Lower leg skin (tissue), 4 donors: ENCODE data around the gene CACFD1. TPM values are rescaled to one million over a fixed set of nuclear protein-coding genes. Genes with fewer than 3 reads are reported as not detected.

Experiments
- DNase-seq, 2 donors: peaks; one replicate each; pipeline ENCODE4 v3.0.0-alpha.2; 2019; ENCODE audit warnings: low spot score in 2 of 2
- H3K4me3 ChIP-seq: fragments of 200-600 bp; sonication (generic); 2 replicates; pipeline ENCODE4 v1.5.1; 2017; ENCODE audit warnings: mild to moderate bottlenecking, low read depth; ENCODE audit not compliant: poor library complexity, severe bottlenecking
- POLR2A ChIP-seq, 2 donors: fragments of 450-650 bp; IDR thresholded peaks; one replicate each; pipeline ENCODE4 v1.6.1; 2016 to 2017; ENCODE audit warnings: antibody characterized with exemption in 2 of 2, mild to moderate bottlenecking in 1 of 2, moderate library complexity in 1 of 2
- WGBS, 2 donors: methylation state at CpG; one replicate each; pipeline ENCODE4 v1.1.5; 2018; 5-methylcytosine and 5-hydroxymethylcytosine counted together
- intact Hi-C: fragments of 100-400 bp; cut with DNase I; formaldehyde crosslinking; loops from one replicate; pipeline ENCODE4 v1.15.0; 2023; ENCODE audit warnings: low total_unique reads
- total RNA-seq, 4 donors: library from RNA; depleted of rRNA; stranded (reverse); fragments of >200 nt; gene quantifications; one replicate each; pipeline ENCODE4 v1.1.0, GENCODE V29; 2016
- TF ChIP-seq, protein P1 (sequence below), 3 donors: fragments of 450-650 bp; IDR thresholded peaks; one replicate each; pipeline ENCODE4 v1.5.1; 2016; ENCODE audit warnings: antibody characterized with exemption in 3 of 3, mild to moderate bottlenecking in 3 of 3, moderate library complexity in 2 of 3

The CACFD1 gene
- total RNA-seq, 4 donors from 2014 or later: 4.1 to 10.6 (median 8.0) TPM

DNA sequence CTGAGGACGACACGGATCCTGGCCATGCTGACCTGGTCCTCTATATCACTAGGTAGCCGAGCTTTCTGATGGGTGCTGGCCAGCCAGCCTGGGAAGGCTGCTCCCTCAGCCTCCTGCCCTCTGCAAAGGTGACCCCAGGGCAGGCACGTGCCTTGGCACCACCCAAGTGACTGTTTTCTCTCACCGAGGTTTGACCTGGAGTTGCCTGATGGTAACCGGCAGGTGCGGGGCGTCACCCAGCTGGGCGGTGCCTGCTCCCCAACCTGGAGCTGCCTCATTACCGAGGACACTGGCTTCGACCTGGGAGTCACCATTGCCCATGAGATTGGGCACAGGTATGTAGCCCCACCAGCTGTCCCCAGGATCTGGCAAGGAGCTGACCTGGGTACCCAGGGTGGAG, 33.8 kb upstream of the CACFD1 start:
- intact Hi-C loops: no loop called here
- no peak for DNase-seq
- TF ChIP-seq, protein P1, sequence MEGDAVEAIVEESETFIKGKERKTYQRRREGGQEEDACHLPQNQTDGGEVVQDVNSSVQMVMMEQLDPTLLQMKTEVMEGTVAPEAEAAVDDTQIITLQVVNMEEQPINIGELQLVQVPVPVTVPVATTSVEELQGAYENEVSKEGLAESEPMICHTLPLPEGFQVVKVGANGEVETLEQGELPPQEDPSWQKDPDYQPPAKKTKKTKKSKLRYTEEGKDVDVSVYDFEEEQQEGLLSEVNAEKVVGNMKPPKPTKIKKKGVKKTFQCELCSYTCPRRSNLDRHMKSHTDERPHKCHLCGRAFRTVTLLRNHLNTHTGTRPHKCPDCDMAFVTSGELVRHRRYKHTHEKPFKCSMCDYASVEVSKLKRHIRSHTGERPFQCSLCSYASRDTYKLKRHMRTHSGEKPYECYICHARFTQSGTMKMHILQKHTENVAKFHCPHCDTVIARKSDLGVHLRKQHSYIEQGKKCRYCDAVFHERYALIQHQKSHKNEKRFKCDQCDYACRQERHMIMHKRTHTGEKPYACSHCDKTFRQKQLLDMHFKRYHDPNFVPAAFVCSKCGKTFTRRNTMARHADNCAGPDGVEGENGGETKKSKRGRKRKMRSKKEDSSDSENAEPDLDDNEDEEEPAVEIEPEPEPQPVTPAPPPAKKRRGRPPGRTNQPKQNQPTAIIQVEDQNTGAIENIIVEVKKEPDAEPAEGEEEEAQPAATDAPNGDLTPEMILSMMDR (IDR thresholded peaks at IDR 0.05): no peak
- TF ChIP-seq POLR2A (IDR thresholded peaks at IDR 0.05): no peak
- no peak overlapping the region for H3K4me3 ChIP-seq
- 73 to 76% methylated on average over 8 to 10 of the region's 11 CpGs for WGBS, 2 donors

DNA sequence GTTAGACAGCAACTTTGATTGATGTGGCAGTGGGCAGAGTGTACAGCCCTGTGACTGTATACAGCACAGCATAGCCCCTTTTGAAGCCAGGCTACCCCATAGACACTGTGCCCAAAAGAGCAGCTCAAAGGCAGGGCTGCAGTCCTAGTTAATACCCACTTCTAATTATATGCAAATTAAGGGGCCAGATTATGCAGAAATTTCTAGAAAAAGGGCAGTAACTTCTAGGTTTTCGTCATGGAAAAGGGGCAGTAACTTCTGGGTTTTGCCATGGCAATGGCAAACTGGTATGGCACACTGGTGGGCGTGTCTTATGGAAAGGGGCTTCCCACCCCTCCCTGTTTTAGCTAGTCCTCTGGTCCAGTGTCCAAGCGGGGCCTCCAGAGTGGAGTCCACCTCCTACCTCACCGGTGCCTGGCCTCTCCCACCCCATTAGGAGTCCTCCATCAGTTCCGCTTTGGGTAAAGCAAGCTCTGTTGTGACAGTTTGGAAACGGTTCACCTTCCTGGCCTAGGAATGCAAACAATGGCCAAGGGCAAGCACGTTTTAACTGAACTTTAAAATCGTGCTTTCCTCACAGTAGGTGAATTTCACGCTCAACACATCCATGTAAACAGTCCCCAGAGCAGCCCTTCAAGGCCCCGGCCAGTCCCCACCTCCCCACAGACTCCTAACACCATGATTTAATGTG, 32.0 kb upstream of the CACFD1 start:
- intact Hi-C loops: no loop called here
- TF ChIP-seq, protein P1 (IDR thresholded peaks at IDR 0.05): no peak
- no peak for TF ChIP-seq POLR2A (IDR thresholded peaks at IDR 0.05)
- no peak overlapping the region for H3K4me3 ChIP-seq
- no peak for DNase-seq
- 60 to 64% methylated on average over 10 of the region's 10 CpGs for WGBS, 2 donors

DNA sequence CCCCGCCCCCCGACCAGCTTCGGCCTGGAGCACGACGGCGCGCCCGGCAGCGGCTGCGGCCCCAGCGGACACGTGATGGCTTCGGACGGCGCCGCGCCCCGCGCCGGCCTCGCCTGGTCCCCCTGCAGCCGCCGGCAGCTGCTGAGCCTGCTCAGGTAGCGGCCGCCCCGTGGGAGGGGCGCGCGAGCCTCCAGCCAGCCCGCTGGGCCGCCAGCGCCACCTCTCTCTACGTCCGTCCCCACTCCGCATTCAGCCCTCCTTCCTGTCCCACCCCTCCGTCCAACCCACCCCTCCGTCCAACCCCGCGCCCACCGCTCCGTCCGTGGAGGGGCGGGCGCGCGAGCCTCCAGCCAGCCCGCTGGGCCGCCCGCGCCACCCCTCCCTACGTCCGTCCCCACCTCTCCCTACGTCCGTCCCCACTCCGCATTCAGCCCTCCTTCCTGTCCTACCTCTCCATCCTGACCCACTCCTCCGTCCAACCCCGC, 31.1 kb upstream of the CACFD1 start:
- H3K4me3 ChIP-seq: no peak overlapping the region
- intact Hi-C loops: no loop called here
- WGBS, 2 donors: 0 to 1% methylated on average over 15 to 30 of the region's 57 CpGs
- no peak for DNase-seq
- TF ChIP-seq, protein P1 (IDR thresholded peaks at IDR 0.05): no peak
- TF ChIP-seq POLR2A (IDR thresholded peaks at IDR 0.05): no peak

DNA sequence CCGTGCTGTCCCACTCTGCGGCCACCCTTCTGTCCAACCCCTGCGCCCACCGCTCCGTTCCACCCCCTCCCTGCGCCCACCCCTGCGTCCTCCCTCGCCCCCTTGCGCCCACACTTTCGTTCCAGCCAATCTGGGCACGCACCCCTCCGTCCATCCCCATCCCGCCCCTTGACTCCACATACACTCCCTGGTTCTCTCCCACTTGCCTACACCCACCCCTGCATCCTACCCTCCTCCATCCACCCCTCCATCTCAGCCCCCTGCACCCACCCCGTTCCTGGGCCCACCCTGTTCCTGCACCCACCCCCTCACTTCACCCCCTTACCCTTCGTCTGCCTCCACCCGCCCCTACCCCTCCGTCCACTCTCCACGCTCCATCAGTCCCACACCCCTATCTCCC, 30.6 kb upstream of the CACFD1 start:
- TF ChIP-seq, protein P1 (IDR thresholded peaks at IDR 0.05): no peak
- H3K4me3 ChIP-seq: no peak overlapping the region
- intact Hi-C loops: no loop called here
- 8 to 15% methylated on average over 8 to 18 of the region's 18 CpGs for WGBS, 2 donors
- DNase-seq: no peak

DNA sequence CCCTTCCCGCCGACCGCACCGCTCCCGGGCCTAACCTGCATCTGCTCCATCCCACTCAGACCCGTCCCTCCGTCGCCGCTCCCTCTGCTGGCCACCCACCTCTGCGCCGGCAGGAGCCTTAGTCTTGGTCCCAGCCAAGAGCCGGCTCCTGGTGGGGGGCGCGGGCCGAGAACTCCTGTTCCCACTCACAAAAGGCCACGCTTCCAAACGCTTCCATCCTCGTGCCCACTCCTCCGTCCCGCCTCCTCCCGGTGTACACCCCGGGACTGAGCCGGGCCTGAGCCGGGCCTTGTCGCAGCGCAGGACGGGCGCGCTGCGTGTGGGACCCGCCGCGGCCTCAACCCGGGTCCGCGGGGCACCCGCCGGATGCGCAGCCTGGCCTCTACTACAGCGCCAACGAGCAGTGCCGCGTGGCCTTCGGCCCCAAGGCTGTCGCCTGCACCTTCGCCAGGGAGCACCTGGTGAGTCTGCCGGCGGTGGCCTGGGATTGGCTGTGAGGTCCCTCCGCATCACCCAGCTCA, 30.1 kb upstream of the CACFD1 start:
- intact Hi-C loops: no loop called here
- WGBS, 2 donors: 25 to 36% methylated on average over 35 to 41 of the region's 49 CpGs
- H3K4me3 ChIP-seq: no peak overlapping the region
- DNase-seq: no peak
- TF ChIP-seq, protein P1 (IDR thresholded peaks at IDR 0.05): no peak
- TF ChIP-seq POLR2A (IDR thresholded peaks at IDR 0.05): no peak
